NCI-H2171 (cell line): ENCODE results near the gene AIM2.

ENCODE experiments used
- DNase-seq: peaks from one replicate; lab custom pipeline; 2025; lab: John Stamatoyannopoulos, UW

Gene AIM2

DNA sequence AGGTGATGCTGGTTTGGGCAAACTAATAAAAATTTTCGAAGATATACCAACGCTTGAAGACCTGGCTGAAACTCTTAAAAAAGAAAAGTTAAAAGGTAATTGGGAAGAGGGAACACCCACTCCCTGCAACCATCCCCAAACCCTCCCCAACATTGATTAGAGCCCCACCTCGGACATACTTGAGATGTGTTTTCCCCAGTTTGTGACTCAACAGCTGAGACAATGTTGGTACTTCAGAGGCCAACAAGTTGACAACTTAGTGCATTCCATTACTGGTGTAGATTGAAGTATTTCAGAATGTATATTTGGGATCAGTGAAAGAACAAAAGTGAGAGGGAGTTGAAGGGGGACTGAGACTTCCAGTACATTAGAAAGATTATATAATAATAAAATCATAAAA lies 61.7 kb downstream of the AIM2 start:
- DNase-seq = no peak

DNA sequence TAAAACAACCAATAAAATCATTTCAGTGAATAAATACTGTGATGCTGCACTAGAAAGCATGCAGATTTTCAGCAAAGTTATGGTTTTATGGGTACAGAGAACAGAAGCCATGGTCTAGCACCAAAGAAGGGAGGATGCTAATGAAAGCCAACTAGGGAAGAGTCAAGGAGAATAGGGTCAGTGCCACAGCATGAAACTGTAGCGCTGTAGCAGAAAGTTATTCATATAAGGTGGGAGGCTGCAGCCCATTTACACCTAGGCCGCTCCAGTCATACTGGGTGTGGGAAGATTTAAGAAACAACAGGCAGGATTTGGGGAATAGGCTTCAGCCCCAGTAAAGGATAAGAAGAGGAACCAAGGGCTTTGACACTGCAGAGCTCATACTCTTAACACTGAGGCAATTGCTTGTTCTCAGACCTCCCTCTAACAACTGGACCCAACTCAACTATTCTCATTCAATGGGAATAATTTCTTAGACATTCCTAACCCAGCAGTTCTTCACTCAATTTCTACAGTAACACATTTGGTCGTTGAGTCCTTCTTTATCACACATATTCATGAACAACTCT lies 62.5 kb downstream of the AIM2 start:
- DNase-seq = no peak

DNA sequence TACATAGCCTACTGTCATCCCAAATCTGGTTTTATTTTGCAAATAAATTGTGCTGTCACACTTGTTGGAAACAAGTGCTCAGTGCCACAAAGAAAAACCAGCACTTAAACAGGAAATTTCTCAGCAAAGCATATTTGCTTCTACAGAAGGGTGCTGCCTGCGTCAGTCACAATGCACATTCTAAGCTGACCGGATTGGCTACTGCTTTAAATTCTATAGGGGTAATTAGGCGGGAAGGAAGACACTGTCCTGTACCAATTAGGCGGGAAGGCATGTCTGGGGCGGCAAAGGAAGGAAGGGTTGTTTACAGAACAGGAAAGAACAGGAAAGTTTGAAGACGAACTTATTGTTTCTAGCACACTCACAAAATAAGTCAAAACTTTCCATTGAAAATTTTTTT lies 64.1 kb downstream of the AIM2 start:
- no peak for DNase-seq
